HepG2 (cell line): ENCODE measurements around the gene SRP68. TPM values are rescaled to one million over a fixed set of nuclear protein-coding genes. Genes with fewer than 3 reads are reported as not detected.
A peak's percentile ranks its signal among the peaks of the same experiment; 100 is the strongest.

Experiments used
- ADNP ChIP-seq: sonication (generic); formaldehyde crosslinking; IDR thresholded peaks from 2 replicates; pipeline ENCODE4 v1.4.0; 2020; ENCODE audit warnings: missing genetic modification reagents
- ARID2 ChIP-seq: sonication (generic); formaldehyde crosslinking; IDR thresholded peaks from 2 replicates; pipeline ENCODE4 v1.8.1; 2022; ENCODE audit warnings: mild to moderate bottlenecking, missing genetic modification reagents, borderline replicate concordance
- KLF11 ChIP-seq: IDR thresholded peaks from 2 replicates; pipeline ENCODE4 v1.6.1; 2016; ENCODE audit warnings: missing compliant biosample characterization
- LCORL ChIP-seq, 2 experiments: fragments of 450-650 bp in 1 of 2; sonication (generic) in 1 of 2; formaldehyde crosslinking in 1 of 2; IDR thresholded peaks; 2 replicates each; pipeline versions ENCODE4 v1.5.0 to v1.6.1; 2017 to 2020; ENCODE audit warnings: antibody characterized with exemption in 1 of 2, missing genetic modification reagents in 1 of 2
- NFKBIZ ChIP-seq: IDR thresholded peaks from 2 replicates; pipeline ENCODE4 v1.6.1; 2018; ENCODE audit warnings: missing genetic modification reagents, missing compliant biosample characterization
- PRDM10 ChIP-seq: sonication (generic); formaldehyde crosslinking; IDR thresholded peaks from 2 replicates; pipeline ENCODE4 v1.4.0; 2020; ENCODE audit warnings: low read depth, missing genetic modification reagents
- RBM39 ChIP-seq: fragments of 200-400 bp; formaldehyde crosslinking; IDR thresholded peaks from one replicate; pipeline ENCODE4 v1.6.1; 2018; ENCODE audit warnings: antibody characterized with exemption, mild to moderate bottlenecking, low read depth, low read length; ENCODE audit not compliant: poor library complexity, severe bottlenecking
- RCOR2 ChIP-seq: IDR thresholded peaks from 2 replicates; pipeline ENCODE4 v1.6.1; 2016; ENCODE audit warnings: missing biosample characterization, missing genetic modification reagents
- TCF12 ChIP-seq, 2 experiments: fragments of 450-650 bp in 1 of 2; sonication (generic) in 1 of 2; formaldehyde crosslinking in 1 of 2; IDR thresholded peaks; 2 replicates each; pipeline versions ENCODE4 v1.6.1 to v1.8.0; 2017 to 2022; ENCODE audit warnings: antibody characterized with exemption in 1 of 2, mild to moderate bottlenecking in 1 of 2, missing genetic modification reagents in 1 of 2, moderate library complexity in 1 of 2
- ZBTB26 ChIP-seq: IDR thresholded peaks from 2 replicates; pipeline ENCODE4 v1.6.1; 2016; ENCODE audit warnings: missing compliant biosample characterization, missing genetic modification reagents, borderline replicate concordance
- ZMYM4 ChIP-seq: sonication (generic); formaldehyde crosslinking; IDR thresholded peaks from 2 replicates; pipeline ENCODE4 v1.8.1; 2023; ENCODE audit warnings: mild to moderate bottlenecking, missing genetic modification reagents
- ZNF883 ChIP-seq: sonication (generic); formaldehyde crosslinking; IDR thresholded peaks from 2 replicates; pipeline ENCODE4 v1.5.1; 2020; ENCODE audit warnings: mild to moderate bottlenecking, missing genetic modification reagents; ENCODE audit errors: not compliant biosample characterization
- polyA plus RNA-seq, 8 experiments: library from polyadenylated mRNA; depleted of rRNA in 3 of 8; stranded (reverse) in 7 of 8; unstranded in 1 of 8; fragments of >200 nt; fragmentation: Illumina TruSeq in 4 of 8; extraction: Trizol in 4 of 8; gene quantifications; 2 replicates each; pipeline versions ENCODE4 v1.2.1 to v1.2.3, GENCODE V29; 2011 to 2016; ENCODE audit warnings: low read depth in 4 of 8, missing spikeins in 1 of 8, mixed read lengths in 1 of 8; ENCODE audit not compliant: insufficient read depth in 1 of 8
- total RNA-seq, 5 experiments: library from RNA; depleted of rRNA; stranded (reverse); fragments of >200 nt; fragmentation: Illumina TruSeq; extraction: Trizol; gene quantifications; 2 replicates each; pipeline ENCODE4 v1.2.3, GENCODE V29; 2016; ENCODE audit warnings: low read depth in 1 of 5

SRP68 gene
- total and polyA plus RNA-seq, 2 of the 13 experiments (the other 11 are each of a cell fraction or from before 2014, with no cell fraction given): 39.8 to 74.3 TPM

- TF ChIP-seq ZBTB26 (CRISPR knock-in tag) (peak; percentile 18; the same call in 1 of the 2 replicates), TCF12 (IDR thresholded peaks at IDR 0.05) (no peak), TCF12 (CRISPR knock-in tag; IDR thresholded peaks at IDR 0.05) (0 out of 2 replicates have a peak, but pooled peaks have one; percentile 18), NFKBIZ (CRISPR knock-in tag) (no peak; the same call in 1 of the 2 replicates), LCORL (IDR thresholded peaks at IDR 0.05) (no peak), LCORL (CRISPR knock-in tag; IDR thresholded peaks at IDR 0.05) (peak; percentile 89), PRDM10 (peak; percentile 82; the same call in 1 of the 2 replicates), ZNF883 (CRISPR knock-in tag) (no peak), ADNP (CRISPR knock-in tag) (no peak), RCOR2 (CRISPR knock-in tag) (peak; percentile 56; the same call in 1 of the 2 replicates), ZMYM4 (CRISPR knock-in tag) (peak; percentile 60; the same call in 1 of the 2 replicates), KLF11 (no peak), ARID2 (no peak), RBM39 (no peak)
These were observed 47.4 kb upstream of the SRP68 start (continued) for GRCh38 chr17:76119409-76120371.
